MM.1S (cell line): ENCODE measurements around the gene L1TD1.
"Not testable (repeated sequence)": the region's sequence is repeated elsewhere in the genome, so short reads cannot be mapped to it uniquely, and the experiment has no call there.

ENCODE experiments used
- DNase-seq: peaks from one replicate; pipeline ENCODE4 v3.0.0-alpha.2; 2015
- H2AFZ ChIP-seq: fragments of 300-600 bp; sonication (generic); 2 replicates; pipeline ENCODE4 v1.6.0; 2016; ENCODE audit warnings: antibody characterized with exemption, low read length
- H3F3A ChIP-seq: fragments of 300-600 bp; sonication (generic); 2 replicates; pipeline ENCODE4 v1.6.1; 2016; ENCODE audit warnings: mild to moderate bottlenecking, antibody characterized with exemption, low read length, moderate library complexity, mixed read lengths; ENCODE audit not compliant: insufficient read depth
- H3K27ac ChIP-seq: fragments of 300-600 bp; sonication (generic); 2 replicates; pipeline ENCODE4 v1.5.1; 2016; ENCODE audit warnings: mild to moderate bottlenecking, low read length
- H3K27me3 ChIP-seq: fragments of 300-600 bp; sonication (generic); replicated peaks from 2 replicates; pipeline ENCODE4 v1.6.0; 2016; ENCODE audit warnings: low read length; ENCODE audit not compliant: insufficient read depth
- H3K36me3 ChIP-seq: fragments of 300-600 bp; sonication (generic); replicated peaks from 2 replicates; pipeline ENCODE4 v1.6.1; 2016; ENCODE audit warnings: mild to moderate bottlenecking, low read length, mixed read lengths; ENCODE audit not compliant: insufficient read depth
- H3K4me1 ChIP-seq: fragments of 300-600 bp; sonication (generic); 2 replicates; pipeline ENCODE4 v1.6.1; 2016; ENCODE audit warnings: low read length, mixed read lengths
- H3K4me2 ChIP-seq: fragments of 300-600 bp; sonication (generic); 2 replicates; pipeline ENCODE4 v1.6.0; 2016; ENCODE audit warnings: low read depth, low read length
- H3K4me3 ChIP-seq: fragments of 300-600 bp; sonication (generic); 2 replicates; pipeline ENCODE4 v1.5.1; 2016; ENCODE audit warnings: low read length, mixed read lengths
- H3K79me2 ChIP-seq: fragments of 300-600 bp; sonication (generic); 2 replicates; pipeline ENCODE4 v1.6.1; 2016; ENCODE audit warnings: mixed run types, low read length, mixed read lengths
- H3K9ac ChIP-seq: fragments of 300-600 bp; sonication (generic); 2 replicates; pipeline ENCODE4 v1.6.1; 2016; ENCODE audit warnings: low read length, mixed read lengths
- H3K9me2 ChIP-seq: fragments of 300-600 bp; sonication (generic); replicated peaks from 2 replicates; pipeline ENCODE4 v1.6.1; 2016; ENCODE audit warnings: mild to moderate bottlenecking, low read length, mixed read lengths; ENCODE audit not compliant: insufficient read depth
- H3K9me3 ChIP-seq: fragments of 300-600 bp; sonication (generic); replicated peaks from 2 replicates; pipeline ENCODE4 v1.6.1; 2016; ENCODE audit warnings: mild to moderate bottlenecking, low read length, mixed read lengths; ENCODE audit not compliant: insufficient read depth
- H4K20me1 ChIP-seq: fragments of 300-600 bp; sonication (generic); 2 replicates; pipeline ENCODE4 v1.6.1; 2016; ENCODE audit warnings: mild to moderate bottlenecking, low read length, moderate library complexity, mixed read lengths; ENCODE audit not compliant: insufficient read depth
- EZH2 ChIP-seq: fragments of 300-600 bp; sonication (generic); optimal IDR thresholded peaks from 2 replicates; pipeline ENCODE3; 2017; ENCODE audit warnings: low read depth, mild to moderate bottlenecking, antibody characterized with exemption, low read length, mixed read lengths
- EZH2phosphoT487 ChIP-seq: fragments of 300-600 bp; sonication (generic); IDR thresholded peaks from 2 replicates; pipeline ENCODE4 v1.6.1; 2018; ENCODE audit warnings: antibody characterized with exemption, low read length
- TF ChIP-seq, protein P1 (sequence below): fragments of 300-600 bp; sonication (generic); IDR thresholded peaks from 2 replicates; pipeline ENCODE4 v1.5.1; 2016; ENCODE audit warnings: antibody characterized with exemption, low read length, mixed read lengths

L1TD1 gene

DNA sequence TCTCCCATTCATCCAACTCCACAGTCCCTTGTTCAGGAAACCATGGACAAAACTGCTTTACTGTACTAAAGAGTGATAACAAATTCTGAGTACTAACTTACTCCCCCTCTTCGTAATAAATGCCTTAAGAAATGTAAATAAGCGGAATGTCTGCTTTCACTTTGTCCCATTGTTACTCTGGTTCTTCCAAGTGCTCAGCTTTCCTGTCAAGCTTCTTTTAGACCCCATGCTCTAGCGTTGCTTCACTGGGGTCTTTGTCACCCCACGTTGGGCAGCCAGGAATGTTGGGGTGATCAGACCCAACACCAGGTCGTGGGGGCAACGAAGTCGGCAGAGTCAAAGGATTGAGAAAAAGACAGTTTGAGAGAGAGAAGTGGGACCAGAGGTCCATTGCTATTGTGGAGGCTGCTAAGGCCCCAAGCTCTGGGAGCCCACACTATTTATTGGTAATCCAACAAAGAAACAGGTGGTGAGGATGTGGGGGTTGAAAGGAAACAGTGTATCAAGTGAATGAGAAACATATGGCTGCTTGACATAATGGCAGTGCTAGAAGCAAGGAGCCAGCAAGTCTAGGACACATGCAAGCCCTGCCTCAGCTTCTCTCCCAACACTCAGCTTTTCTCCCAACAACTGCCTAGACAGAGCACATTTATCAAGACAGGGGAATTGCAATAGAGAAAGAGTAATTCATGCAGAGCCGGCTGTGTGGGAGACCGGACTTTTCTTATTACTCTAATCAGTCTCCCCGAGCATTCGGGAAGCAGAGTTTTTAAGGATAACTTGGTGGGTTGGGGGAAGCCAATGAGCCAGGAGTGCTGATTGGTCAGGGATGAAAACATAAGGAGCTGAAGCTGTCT is 11.3 kb upstream of the L1TD1 start:
- not testable (repeated sequence) for H3K79me2 ChIP-seq, H3K4me1 ChIP-seq, H3K4me3 ChIP-seq, H3K27me3 ChIP-seq, H3K27ac ChIP-seq, H3F3A ChIP-seq, H3K9me2 ChIP-seq, H3K9me3 ChIP-seq, DNase-seq, H3K4me2 ChIP-seq, H2AFZ ChIP-seq, H3K9ac ChIP-seq, H3K36me3 ChIP-seq, H4K20me1 ChIP-seq

DNA sequence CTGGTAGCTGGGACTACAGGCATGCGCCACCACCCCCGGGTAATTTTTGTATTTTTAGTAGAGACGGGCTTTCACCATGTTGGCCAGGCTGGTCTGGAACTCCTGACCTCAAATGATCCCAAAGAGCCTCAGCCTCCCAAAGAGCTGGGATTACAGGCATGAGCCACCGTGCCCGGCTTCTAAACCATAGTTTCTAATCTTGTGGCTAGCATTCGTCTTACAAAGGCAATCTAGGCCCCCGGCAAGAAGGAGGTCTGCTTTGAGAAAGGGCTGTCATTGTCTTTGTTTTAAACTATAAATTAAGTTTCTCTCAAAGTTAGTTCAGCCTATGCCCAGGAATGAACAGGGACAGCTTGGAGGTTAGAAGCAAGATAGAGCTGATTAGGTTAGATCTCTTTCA is 10.3 kb upstream of the L1TD1 start:
- Histone ChIP-seq H4K20me1 (no peaks in the 10 kb centered on the region), H3K9ac (no peak overlapping the region), H3F3A (no peaks in the 10 kb centered on the region), H3K27me3 (no peaks in the 10 kb centered on the region), H3K4me2 (no peak overlapping the region), H2AFZ (no peak overlapping the region), H3K79me2 (no peaks in the 10 kb centered on the region), H3K36me3 (no peaks in the 10 kb centered on the region), H3K27ac (no peak overlapping the region), H3K9me2 (no peaks in the 10 kb centered on the region), H3K9me3 (no peaks in the 10 kb centered on the region), H3K4me1 (no peaks in the 10 kb centered on the region), H3K4me3 (no peak overlapping the region)
- no peak for DNase-seq
- TF ChIP-seq, protein P1, sequence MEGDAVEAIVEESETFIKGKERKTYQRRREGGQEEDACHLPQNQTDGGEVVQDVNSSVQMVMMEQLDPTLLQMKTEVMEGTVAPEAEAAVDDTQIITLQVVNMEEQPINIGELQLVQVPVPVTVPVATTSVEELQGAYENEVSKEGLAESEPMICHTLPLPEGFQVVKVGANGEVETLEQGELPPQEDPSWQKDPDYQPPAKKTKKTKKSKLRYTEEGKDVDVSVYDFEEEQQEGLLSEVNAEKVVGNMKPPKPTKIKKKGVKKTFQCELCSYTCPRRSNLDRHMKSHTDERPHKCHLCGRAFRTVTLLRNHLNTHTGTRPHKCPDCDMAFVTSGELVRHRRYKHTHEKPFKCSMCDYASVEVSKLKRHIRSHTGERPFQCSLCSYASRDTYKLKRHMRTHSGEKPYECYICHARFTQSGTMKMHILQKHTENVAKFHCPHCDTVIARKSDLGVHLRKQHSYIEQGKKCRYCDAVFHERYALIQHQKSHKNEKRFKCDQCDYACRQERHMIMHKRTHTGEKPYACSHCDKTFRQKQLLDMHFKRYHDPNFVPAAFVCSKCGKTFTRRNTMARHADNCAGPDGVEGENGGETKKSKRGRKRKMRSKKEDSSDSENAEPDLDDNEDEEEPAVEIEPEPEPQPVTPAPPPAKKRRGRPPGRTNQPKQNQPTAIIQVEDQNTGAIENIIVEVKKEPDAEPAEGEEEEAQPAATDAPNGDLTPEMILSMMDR, result no peak
- TF ChIP-seq EZH2, result no peak
- TF ChIP-seq EZH2phosphoT487, result no peak

DNA sequence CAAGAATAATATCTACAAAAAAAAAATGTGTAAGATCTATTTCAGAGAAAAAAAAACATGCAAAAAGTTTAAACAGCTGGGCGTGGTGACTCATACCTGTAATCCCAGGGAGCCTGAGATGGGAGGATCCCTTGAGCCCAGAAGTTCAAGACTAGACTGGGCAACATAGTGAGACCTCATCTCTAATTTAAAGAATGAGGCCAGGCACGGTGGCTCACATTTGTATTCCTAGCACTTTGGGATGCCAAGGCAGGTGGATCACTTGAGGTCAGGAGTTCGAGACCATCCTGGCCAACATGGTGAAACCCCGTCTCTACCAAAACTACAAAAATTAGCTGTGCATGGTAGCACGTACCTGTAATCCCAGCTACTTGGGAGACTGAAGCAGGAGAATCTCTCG is 9.4 kb upstream of the L1TD1 start:
- H3K4me1 ChIP-seq, H2AFZ ChIP-seq, H3K4me2 ChIP-seq, H3K4me3 ChIP-seq, H3K27ac ChIP-seq, H3K9me3 ChIP-seq, DNase-seq, H3K79me2 ChIP-seq, H3K36me3 ChIP-seq, H3K27me3 ChIP-seq, H3F3A ChIP-seq, H3K9ac ChIP-seq, H4K20me1 ChIP-seq, H3K9me2 ChIP-seq: not testable (repeated sequence)

DNA sequence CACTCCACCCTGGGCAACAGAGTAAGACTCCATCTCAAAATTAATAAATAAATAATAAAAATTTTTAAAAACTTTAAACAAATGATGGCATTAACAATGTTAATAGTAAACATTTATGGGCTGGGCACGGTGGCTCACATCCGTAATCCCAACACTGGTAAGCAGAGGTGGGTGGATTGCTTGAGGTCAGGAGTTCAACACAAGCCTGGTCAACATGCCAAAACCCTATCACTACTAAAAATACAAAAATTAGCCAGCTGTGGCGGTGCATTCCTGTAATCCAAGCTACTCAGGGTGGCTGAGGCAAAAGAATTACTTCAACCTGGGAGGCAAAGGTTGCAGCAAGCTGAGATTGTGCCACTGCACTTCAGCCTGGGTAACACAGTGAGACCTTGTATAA is 9.0 kb upstream of the L1TD1 start:
- H3K36me3 ChIP-seq, result no peaks in the 10 kb centered on the region
- no peak overlapping the region for H2AFZ ChIP-seq
- H3K4me1 ChIP-seq, result no peaks in the 10 kb centered on the region
- no peaks in the 10 kb centered on the region for H3K9me2 ChIP-seq
- H3F3A ChIP-seq, result no peaks in the 10 kb centered on the region
- no peaks in the 10 kb centered on the region for H3K27me3 ChIP-seq
- no peak overlapping the region for H3K4me3 ChIP-seq
- H3K9me3 ChIP-seq, result no peaks in the 10 kb centered on the region
- no peak overlapping the region for H3K27ac ChIP-seq
- H3K4me2 ChIP-seq, result no peak overlapping the region
- TF ChIP-seq EZH2phosphoT487 (no peak), EZH2 (no peak)
- TF ChIP-seq, protein P1, result no peak
- H3K9ac ChIP-seq, result no peak overlapping the region
- DNase-seq, result no peak
- H3K79me2 ChIP-seq, result no peaks in the 10 kb centered on the region
- no peaks in the 10 kb centered on the region for H4K20me1 ChIP-seq
